Thyroid gland (tissue), 4 donors: ENCODE results near the gene CCDC178. TPM values are rescaled to one million over a fixed set of nuclear protein-coding genes. Genes with fewer than 3 reads are reported as not detected.

Experiments
- DNase-seq, 2 donors: peaks; one replicate each; pipeline ENCODE4 v3.0.0-alpha.2; 2019
- H3K27ac ChIP-seq, 3 donors: fragments of 200-600 bp; sonication (generic); 1 replicate in 2 of 3; 2 replicates in 1 of 3; pipeline ENCODE4 v1.5.1; 2016 to 2019; ENCODE audit warnings: mild to moderate bottlenecking in 1 of 3, moderate library complexity in 1 of 3
- H3K27me3 ChIP-seq: fragments of 200-600 bp; sonication (generic); one replicate; pipeline ENCODE4 v1.5.1; 2019
- H3K36me3 ChIP-seq, 2 donors: fragments of 200-600 bp; sonication (generic); one replicate each; pipeline ENCODE4 v1.5.1; 2016 to 2019
- H3K4me1 ChIP-seq, 2 donors: fragments of 200-600 bp; sonication (generic); one replicate each; pipeline ENCODE4 v1.5.1; 2017 to 2019
- H3K4me3 ChIP-seq, 3 donors: fragments of 200-600 bp; sonication (generic); replicated peaks in 1 of 3; 1 replicate in 2 of 3; 2 replicates in 1 of 3; pipeline ENCODE4 v1.5.1; 2016; ENCODE audit warnings: mild to moderate bottlenecking in 1 of 3
- H3K9me3 ChIP-seq: fragments of 200-600 bp; sonication (generic); one replicate; pipeline ENCODE4 v1.5.1; 2017
- POLR2A ChIP-seq, 2 donors: fragments of 450-650 bp; IDR thresholded peaks; one replicate each; pipeline ENCODE4 v1.6.1; 2017; ENCODE audit warnings: antibody characterized with exemption in 2 of 2, mild to moderate bottlenecking in 2 of 2, moderate library complexity in 1 of 2
- WGBS, 2 donors: methylation state at CpG; one replicate each; pipeline ENCODE4 v1.1.5; 2017; 5-methylcytosine and 5-hydroxymethylcytosine counted together
- intact Hi-C: fragments of 100-400 bp; cut with DNase I; formaldehyde crosslinking; loops from one replicate; pipeline ENCODE4 v1.15.1; 2023
- total RNA-seq, 4 donors: library from RNA; depleted of rRNA; stranded (reverse); fragments of >200 nt; gene quantifications; one replicate each; pipeline ENCODE4 v1.2.3, GENCODE V29; 2016
- TF ChIP-seq, protein P1 (sequence below), 6 experiments: fragments of 200-600 bp in 3 of 6; fragments of 450-650 bp in 3 of 6; sonication (generic) in 3 of 6; IDR thresholded peaks; one replicate each; pipeline ENCODE4 v1.5.1; 2016 to 2019; ENCODE audit warnings: antibody characterized with exemption in 6 of 6, mild to moderate bottlenecking in 2 of 6, inconsistent platforms in 1 of 6, moderate library complexity in 1 of 6

CCDC178 gene
- total RNA-seq, 4 donors from 2014 or later: 1.4 to 3.1 (median 1.7) TPM; not detected in 1

DNA sequence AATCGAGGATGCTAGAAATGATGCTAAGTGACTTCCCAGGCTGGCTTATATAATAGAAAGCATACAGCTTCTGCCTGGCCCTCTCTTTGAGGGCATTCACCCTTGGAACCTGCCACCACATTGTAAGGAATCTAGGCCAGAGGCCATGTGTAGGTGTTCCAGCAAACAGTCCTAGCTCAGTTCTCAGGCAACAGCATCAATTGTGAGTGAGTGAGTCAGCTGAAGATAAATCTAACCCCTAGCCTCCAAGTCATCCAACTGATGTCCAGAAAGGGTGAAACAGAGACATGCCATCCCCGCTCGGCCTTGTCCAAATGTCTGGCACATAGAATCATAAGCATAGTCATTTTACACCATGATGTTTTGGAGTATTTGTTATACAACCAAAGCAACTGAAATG, 343.4 kb downstream of the CCDC178 start:
- Histone ChIP-seq H3K4me1 (no peaks in the 10 kb centered on the region), H3K4me3 (no peak overlapping the region), H3K9me3 (no peaks in the 10 kb centered on the region), H3K36me3 (no peaks in the 10 kb centered on the region), H3K27ac (no peak overlapping the region), H3K27me3 (no peaks in the 10 kb centered on the region)
- 93 to 96% methylated on average over 3 of the region's 3 CpGs for WGBS, 2 donors
- no peak for TF ChIP-seq POLR2A (IDR thresholded peaks at IDR 0.05)
- TF ChIP-seq, protein P1, sequence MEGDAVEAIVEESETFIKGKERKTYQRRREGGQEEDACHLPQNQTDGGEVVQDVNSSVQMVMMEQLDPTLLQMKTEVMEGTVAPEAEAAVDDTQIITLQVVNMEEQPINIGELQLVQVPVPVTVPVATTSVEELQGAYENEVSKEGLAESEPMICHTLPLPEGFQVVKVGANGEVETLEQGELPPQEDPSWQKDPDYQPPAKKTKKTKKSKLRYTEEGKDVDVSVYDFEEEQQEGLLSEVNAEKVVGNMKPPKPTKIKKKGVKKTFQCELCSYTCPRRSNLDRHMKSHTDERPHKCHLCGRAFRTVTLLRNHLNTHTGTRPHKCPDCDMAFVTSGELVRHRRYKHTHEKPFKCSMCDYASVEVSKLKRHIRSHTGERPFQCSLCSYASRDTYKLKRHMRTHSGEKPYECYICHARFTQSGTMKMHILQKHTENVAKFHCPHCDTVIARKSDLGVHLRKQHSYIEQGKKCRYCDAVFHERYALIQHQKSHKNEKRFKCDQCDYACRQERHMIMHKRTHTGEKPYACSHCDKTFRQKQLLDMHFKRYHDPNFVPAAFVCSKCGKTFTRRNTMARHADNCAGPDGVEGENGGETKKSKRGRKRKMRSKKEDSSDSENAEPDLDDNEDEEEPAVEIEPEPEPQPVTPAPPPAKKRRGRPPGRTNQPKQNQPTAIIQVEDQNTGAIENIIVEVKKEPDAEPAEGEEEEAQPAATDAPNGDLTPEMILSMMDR (IDR thresholded peaks at IDR 0.05): no peak
- intact Hi-C loops: no loop called here
- DNase-seq: no peak

- Histone ChIP-seq H3K36me3 (no peaks in the 10 kb centered on the region), H3K4me3 (no peak overlapping the region), H3K27me3 (no peaks in the 10 kb centered on the region), H3K9me3 (no peaks in the 10 kb centered on the region), H3K4me1 (no peaks in the 10 kb centered on the region), H3K27ac (no peak overlapping the region)
- DNase-seq: no peak
- TF ChIP-seq, protein P1 (IDR thresholded peaks at IDR 0.05): no peak
- TF ChIP-seq POLR2A (IDR thresholded peaks at IDR 0.05): no peak
- intact Hi-C loops: no loop called here
- 66 to 69% methylated on average over 4 of the region's 4 CpGs for WGBS, 2 donors
These were observed 350.1 kb downstream of the CCDC178 start for GRCh38 chr18:33090461-33090860.

- no peak for DNase-seq
- intact Hi-C loops: no loop called here
- Histone ChIP-seq H3K4me3 (no peak overlapping the region), H3K9me3 (no peaks in the 10 kb centered on the region), H3K4me1 (no peaks in the 10 kb centered on the region), H3K36me3 (no peaks in the 10 kb centered on the region), H3K27ac (no peak overlapping the region), H3K27me3 (no peaks in the 10 kb centered on the region)
- 75 to 77% methylated on average over 2 of the region's 2 CpGs for WGBS, 2 donors
- TF ChIP-seq, protein P1 (IDR thresholded peaks at IDR 0.05): no peak
- TF ChIP-seq POLR2A (IDR thresholded peaks at IDR 0.05): no peak
These were observed 363.9 kb downstream of the CCDC178 start for GRCh38 chr18:33076601-33077000.

GRCh38 chr18:33074125-33074524, 366.4 kb downstream of the CCDC178 start:
- no peak for DNase-seq
- Histone ChIP-seq H3K4me3 (no peak overlapping the region), H3K36me3 (no peaks in the 10 kb centered on the region), H3K27me3 (no peaks in the 10 kb centered on the region), H3K4me1 (no peaks in the 10 kb centered on the region), H3K9me3 (no peaks in the 10 kb centered on the region), H3K27ac (no peak overlapping the region)
- TF ChIP-seq, protein P1 (IDR thresholded peaks at IDR 0.05): no peak
- TF ChIP-seq POLR2A (IDR thresholded peaks at IDR 0.05): no peak
- intact Hi-C loops: no loop called here
- 92 to 95% methylated on average over 3 of the region's 3 CpGs for WGBS, 2 donors

GRCh38 chr18:33062834-33063364, 377.6 kb downstream of the CCDC178 start:
- no peaks in the 10 kb centered on the region for H3K27me3 ChIP-seq
- intact Hi-C loops: no loop called here
- no peak for DNase-seq
- H3K4me3 ChIP-seq: no peak overlapping the region
- TF ChIP-seq POLR2A (IDR thresholded peaks at IDR 0.05): no peak
- TF ChIP-seq, protein P1 (IDR thresholded peaks at IDR 0.05): no peak
- no peaks in the 10 kb centered on the region for H3K36me3 ChIP-seq
- WGBS, 2 donors: 88 to 96% methylated on average over 3 to 5 of the region's 6 CpGs
- no peaks in the 10 kb centered on the region for H3K9me3 ChIP-seq
- no peaks in the 10 kb centered on the region for H3K4me1 ChIP-seq
- no peak overlapping the region for H3K27ac ChIP-seq
